ENCODE measurements around the gene KLRC2.
"Not testable (repeated sequence)": the region's sequence is repeated elsewhere in the genome, so short reads cannot be mapped to it uniquely, and the experiment has no call there.

The KLRC2 gene

DNA sequence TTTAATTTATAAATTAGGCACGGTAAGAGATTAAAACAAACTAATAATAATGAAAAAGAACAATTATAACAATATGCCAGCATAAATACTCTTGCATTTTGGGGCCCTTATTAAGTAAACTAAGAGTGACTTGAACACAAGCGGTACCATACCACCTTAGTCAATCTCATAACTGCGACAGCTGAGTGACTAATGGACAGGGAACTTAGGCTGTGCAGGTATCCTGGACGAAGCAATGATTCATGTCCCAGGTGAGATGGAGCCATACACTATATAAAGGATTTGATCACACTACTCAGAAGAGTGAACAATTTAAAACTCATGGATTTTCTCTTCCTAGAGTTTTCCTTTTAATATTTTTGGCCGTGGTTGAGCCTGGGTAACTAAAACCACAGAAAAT is 30.5 kb downstream of the KLRC2 start:
- no peak for DNase-seq (ENCODE audit: low spot score)

DNA sequence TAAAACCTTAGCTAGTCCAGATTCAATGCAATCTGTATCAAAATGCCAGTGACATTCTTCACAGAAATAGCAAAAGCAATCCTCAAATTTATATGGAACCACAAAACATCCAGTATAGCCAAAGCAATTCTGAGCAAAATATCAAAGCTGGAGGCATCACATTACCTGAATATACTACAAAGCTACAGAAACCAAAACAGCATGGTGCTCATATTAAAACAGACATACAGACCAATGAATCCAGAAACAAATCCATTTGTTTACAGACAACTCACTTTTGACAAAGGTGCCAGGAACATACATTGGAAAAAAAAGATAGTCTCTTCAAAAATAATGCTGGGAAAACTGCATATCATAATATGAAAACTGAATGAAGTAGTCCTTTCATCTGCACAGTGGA is 31.0 kb downstream of the KLRC2 start:
- no peak for DNase-seq (ENCODE audit: low spot score)

DNA sequence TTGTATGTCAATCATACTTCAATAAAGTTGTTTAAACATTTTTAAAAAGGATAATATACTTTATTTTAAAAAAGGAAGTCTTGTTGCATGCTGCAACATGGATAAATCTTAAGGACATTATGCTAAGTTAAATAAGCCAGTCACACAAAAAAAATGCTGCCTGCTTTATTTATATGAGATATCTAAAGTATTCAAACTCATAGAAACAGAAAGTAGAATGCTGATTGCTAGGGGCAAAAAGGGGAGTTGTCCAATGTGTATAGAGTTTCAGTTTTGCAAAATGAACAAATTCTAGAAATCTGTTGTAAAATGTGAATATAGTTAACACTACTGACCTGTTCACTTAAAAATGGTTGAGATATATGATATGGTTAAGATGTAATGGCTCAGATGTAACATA is 35.0 kb downstream of the KLRC2 start:
- DNase-seq (ENCODE audit: low spot score), result no peak

GRCh38 chr12:10398168-10398567 is 37.6 kb downstream of the KLRC2 start:
- DNase-seq (ENCODE audit: low spot score), result no peak

DNA sequence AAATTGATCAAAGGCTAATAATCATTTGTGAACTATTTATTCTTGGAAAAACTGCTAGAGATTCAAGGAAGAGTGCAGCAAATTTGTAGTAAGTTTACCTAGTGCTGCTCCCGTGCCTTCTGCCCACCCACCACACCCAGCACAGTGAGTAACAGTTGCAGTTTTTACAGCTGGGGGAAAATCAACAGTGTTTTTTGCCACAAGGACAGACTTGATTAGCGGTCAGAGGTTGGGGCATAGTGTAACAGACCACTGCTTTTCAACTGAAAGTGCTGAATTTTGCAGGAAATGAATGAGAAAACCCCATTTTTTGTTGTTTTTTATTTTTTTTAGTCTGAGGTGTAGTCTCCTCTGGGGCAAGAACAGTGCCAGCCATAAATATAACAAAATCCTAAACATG is 38.5 kb downstream of the KLRC2 start:
- no peak for DNase-seq (ENCODE audit: low spot score)

DNA sequence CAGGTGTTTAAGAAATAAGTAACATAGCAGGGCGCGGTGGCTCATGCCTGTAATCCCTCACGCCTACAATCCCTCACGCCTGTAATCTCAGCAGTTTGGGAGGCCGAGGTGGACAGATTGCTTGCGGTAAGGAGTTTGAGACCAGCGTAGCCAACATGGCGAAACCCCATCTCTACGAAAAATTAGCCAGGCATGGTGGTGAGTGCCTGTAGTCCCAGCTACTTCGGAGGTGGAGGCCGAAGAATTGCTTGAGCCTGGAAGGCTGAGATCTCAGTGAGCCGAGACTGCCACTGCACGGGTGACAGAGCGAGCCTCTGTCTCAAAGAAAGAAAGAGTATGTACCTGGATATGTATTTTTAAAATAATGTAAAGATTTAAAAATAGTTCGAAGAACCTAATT is 39.6 kb downstream of the KLRC2 start:
- DNase-seq (ENCODE audit: low spot score), result not testable (repeated sequence)

GRCh38 chr12:10395390-10395998 is 40.3 kb downstream of the KLRC2 start:
- peak; percentile 28 for DNase-seq (ENCODE audit: low spot score)

DNA sequence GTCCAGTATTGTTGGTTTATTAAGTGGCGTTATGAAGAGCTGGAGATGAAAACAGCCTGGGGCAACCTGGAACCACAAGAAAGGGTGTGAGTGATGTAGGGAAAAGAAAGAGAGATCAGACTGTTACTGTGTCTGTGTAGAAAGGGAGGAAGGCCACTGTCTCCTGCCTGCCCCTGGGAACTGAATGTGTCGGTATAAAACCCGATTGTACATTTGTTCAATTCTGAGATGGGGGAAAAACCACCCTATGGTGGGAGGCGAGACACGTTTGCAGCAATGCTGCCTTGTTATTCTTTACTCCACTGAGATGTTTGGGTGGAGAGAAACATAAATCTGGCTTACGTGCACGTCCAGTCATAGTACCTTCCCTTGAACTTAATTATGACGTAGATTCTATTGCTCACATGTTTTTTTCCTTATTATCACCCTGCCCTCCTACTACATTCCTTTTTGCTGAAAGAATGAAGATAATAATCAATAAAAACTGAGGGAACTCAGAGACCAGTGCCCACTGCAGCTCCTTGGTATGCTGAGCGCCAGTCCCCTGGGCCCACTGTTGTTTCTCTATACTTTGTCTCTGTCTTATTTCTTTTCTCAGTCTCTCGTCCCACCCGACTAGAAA is 41.2 kb downstream of the KLRC2 start:
- not testable (repeated sequence) for DNase-seq (ENCODE audit: low spot score)

DNA sequence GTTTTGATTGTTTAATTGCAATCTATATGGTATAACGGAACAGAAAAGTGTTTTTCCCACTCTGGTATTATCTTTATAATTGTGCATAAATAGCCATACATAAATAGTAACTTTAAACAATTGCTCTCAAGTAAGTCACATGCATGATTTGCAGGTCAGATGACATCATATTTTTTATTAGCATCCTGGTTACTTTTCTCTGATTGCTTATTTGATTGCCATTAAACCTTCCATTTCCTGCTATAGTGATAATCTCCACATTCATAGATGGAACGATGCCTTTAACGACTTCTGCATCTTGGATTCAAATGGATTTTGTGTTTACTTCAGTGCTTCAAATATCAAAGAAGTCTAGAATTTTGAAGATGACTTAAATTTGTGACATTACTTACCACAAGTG is 42.5 kb downstream of the KLRC2 start:
- no peak for DNase-seq (ENCODE audit: low spot score)

GRCh38 chr12:10392394-10392930 is 43.3 kb downstream of the KLRC2 start:
- DNase-seq (ENCODE audit: low spot score), result no peak

GRCh38 chr12:10390991-10391390 is 44.8 kb downstream of the KLRC2 start:
- not testable (repeated sequence) for DNase-seq (ENCODE audit: low spot score)

DNA sequence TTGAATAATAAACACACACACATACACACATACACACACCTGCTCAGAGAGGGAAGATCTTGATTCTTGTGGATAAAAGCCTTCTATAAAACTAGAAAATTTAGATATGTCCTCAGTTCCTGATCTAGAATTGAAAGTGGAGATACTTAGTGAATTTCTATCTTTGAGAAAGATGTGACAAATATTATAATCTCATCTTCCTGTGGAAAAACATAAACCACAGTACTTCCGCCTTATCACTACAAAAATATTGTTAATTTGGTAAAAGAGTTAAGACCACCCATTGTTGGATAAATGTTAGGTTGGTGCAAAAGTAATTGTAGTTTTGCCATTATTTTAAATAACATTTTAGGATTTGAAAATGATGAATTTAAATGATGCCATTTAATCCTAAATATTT is 45.9 kb downstream of the KLRC2 start, which contains the start of gene KLRK1:
TSS of gene KLRK1 (minus strand) at position 138 of the 400 bp plus-strand sequence. CDS start 1,231 bp downstream, outside the sequence.
- no peak for DNase-seq (ENCODE audit: low spot score)

GRCh38 chr12:10388624-10389413 is 47.0 kb downstream of the KLRC2 start:
- DNase-seq (ENCODE audit: low spot score), result no peak

- not testable (repeated sequence) for DNase-seq (ENCODE audit: low spot score)
Measured at GRCh38 chr12:10387498-10387897, 48.3 kb downstream of the KLRC2 start.

GRCh38 chr12:10386857-10387256 is 49.0 kb downstream of the KLRC2 start:
- DNase-seq (ENCODE audit: low spot score), result no peak

GRCh38 chr12:10385166-10385613 is 50.6 kb downstream of the KLRC2 start:
- DNase-seq (ENCODE audit: low spot score), result no peak

DNA sequence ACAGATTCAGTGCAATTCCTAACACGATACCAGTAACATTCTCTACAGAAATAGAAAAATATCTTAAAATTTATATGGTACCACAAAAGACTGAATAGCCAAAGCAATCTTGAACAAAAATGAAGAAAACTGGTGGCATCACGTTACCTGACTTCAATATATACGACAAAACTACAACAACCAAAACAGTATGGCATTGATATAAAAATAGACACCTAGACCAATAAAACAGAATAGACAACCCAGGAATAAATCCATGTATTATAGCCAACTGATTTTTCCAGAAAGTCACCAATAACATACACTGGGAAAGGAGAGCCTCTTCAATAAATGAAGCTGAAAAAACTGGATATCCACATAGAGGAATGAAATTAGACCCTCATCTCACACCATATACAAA is 51.6 kb downstream of the KLRC2 start:
- DNase-seq (ENCODE audit: low spot score), result no peak

GRCh38 chr12:10381928-10382628 is 53.7 kb downstream of the KLRC2 start:
- DNase-seq (ENCODE audit: low spot score), result no peak
